ENCODE data around the gene ZNF536. TPM values are rescaled to one million over a fixed set of nuclear protein-coding genes. Genes with fewer than 3 reads are reported as not detected.

The ZNF536 gene
- total RNA-seq, 1 experiment from 2014 or later, result not detected

GRCh38 chr19:30557927-30558557 lies 185.9 kb downstream of the ZNF536 start:
- H3K14ac ChIP-seq (ENCODE audit: insufficient read depth, low read length), result no peak overlapping the region
- no peak overlapping the region for H2BK120ac ChIP-seq (ENCODE audit: low read depth, low read length, poor library complexity, severe bottlenecking)
- no peak overlapping the region for H2AFZ ChIP-seq (ENCODE audit: low read length)
- no peaks in the 10 kb centered on the region for H3K9me3 ChIP-seq (ENCODE audit: control insufficient read depth, low read depth, low read length)
- H3K27me3 Mint-ChIP-seq (ENCODE audit: low read depth), result no peaks in the 10 kb centered on the region; the same call in none of the 2 replicates
- no peak overlapping the region for H2AK5ac ChIP-seq (ENCODE audit: insufficient read length, low read length)
- no CpG with 5 or more reads among the region's 13 CpGs for WGBS (ENCODE audit: extremely low coverage, insufficient read length, low lambda C conversion rate)
- H4K5ac ChIP-seq (ENCODE audit: insufficient read length, low read depth, low read length), result no peak overlapping the region
- DNase-seq, result no peak
- TF ChIP-seq CTCF (conservative IDR thresholded peaks at IDR 0.05), result no peak
- H2BK20ac ChIP-seq (ENCODE audit: low read depth, low read length, poor library complexity, severe bottlenecking), result no peak overlapping the region
- no peak overlapping the region for H3K9ac ChIP-seq (ENCODE audit: extremely low read depth, insufficient read length, low read length)
- no peak overlapping the region for H4K91ac ChIP-seq (ENCODE audit: insufficient read length, low read depth, low read length)
- H3K4ac ChIP-seq (ENCODE audit: low read depth, low read length), result no peak overlapping the region
- H4K8ac ChIP-seq (replicated peaks; ENCODE audit: insufficient read length, low read depth, low read length), result no peak overlapping the region
- no peak overlapping the region for H3K18ac ChIP-seq (ENCODE audit: insufficient read length, low read depth, low read length)
- no peak overlapping the region for H2BK5ac ChIP-seq (ENCODE audit: insufficient read length, low read length)
- no peaks in the 10 kb centered on the region for H3K79me1 ChIP-seq (ENCODE audit: insufficient read depth, low read depth, low read length, poor library complexity, severe bottlenecking)
- H3K23ac ChIP-seq (ENCODE audit: insufficient read length, low read depth, low read length), result no peak overlapping the region
- no peak overlapping the region for H2BK15ac ChIP-seq (ENCODE audit: low read depth, low read length)
- no peak overlapping the region for H2BK12ac ChIP-seq (ENCODE audit: insufficient read length, low read depth, low read length)
- H3K4me2 ChIP-seq (ENCODE audit: insufficient read depth, insufficient read length, low read length), result no peak overlapping the region
- no peaks in the 10 kb centered on the region for H3K23me2 ChIP-seq (ENCODE audit: insufficient read length, low read depth, low read length, poor library complexity, severe bottlenecking)
- no peaks in the 10 kb centered on the region for H3K36me3 Mint-ChIP-seq (ENCODE audit: insufficient read depth in 1 of 3, low read depth in 3 of 3)
- H3K27me3 ChIP-seq (ENCODE audit: insufficient read depth, low read length), result no peaks in the 10 kb centered on the region
- no peaks in the 10 kb centered on the region for H3K79me2 ChIP-seq (ENCODE audit: insufficient read depth, low read length)
- 0 out of 5 replicates have a peak overlapping the region, but pooled peaks of 1 of the 2 experiments have one; percentile 4 for H3K4me3 Mint-ChIP-seq
- no peak overlapping the region for H3K56ac ChIP-seq (ENCODE audit: insufficient read length, low read depth, low read length)
- H3K4me1 ChIP-seq (ENCODE audit: insufficient read depth, low read length), result peaks cover 24% of the 10 kb centered on the region
- no peaks in the 10 kb centered on the region for H4K20me1 ChIP-seq (ENCODE audit: control insufficient read depth, insufficient read depth, insufficient read length)
- H3K4me1 Mint-ChIP-seq, result peaks cover 47 to 50% of the 10 kb centered on the region in 2 experiments
- H3K27ac Mint-ChIP-seq, result peak overlapping the region; percentile 15 to 26 (median 22); a peak in 4 of 7 replicates
- no peak overlapping the region for H3K27ac ChIP-seq (ENCODE audit: insufficient read length, low read depth, low read length)
- no peak overlapping the region for H3T11ph ChIP-seq (ENCODE audit: low read length)
- no peaks in the 10 kb centered on the region for H3K9me3 Mint-ChIP-seq

All from H9 (cell line).